Jurkat, Clone E6-1 (cell line): ENCODE results near the gene GRB14.
"Not testable (repeated sequence)": the region's sequence is repeated elsewhere in the genome, so short reads cannot be mapped to it uniquely, and the experiment has no call there.

Experiments
- DNase-seq: peaks from one replicate; pipeline ENCODE4 v3.0.0-alpha.2; 2011; ENCODE audit warnings: low read depth, low spot score
- H3K4me3 ChIP-seq: 2 replicates; pipeline ENCODE4 v1.5.1; 2011; ENCODE audit warnings: mild to moderate bottlenecking, low read length, control low read depth, moderate library complexity

Gene GRB14

DNA sequence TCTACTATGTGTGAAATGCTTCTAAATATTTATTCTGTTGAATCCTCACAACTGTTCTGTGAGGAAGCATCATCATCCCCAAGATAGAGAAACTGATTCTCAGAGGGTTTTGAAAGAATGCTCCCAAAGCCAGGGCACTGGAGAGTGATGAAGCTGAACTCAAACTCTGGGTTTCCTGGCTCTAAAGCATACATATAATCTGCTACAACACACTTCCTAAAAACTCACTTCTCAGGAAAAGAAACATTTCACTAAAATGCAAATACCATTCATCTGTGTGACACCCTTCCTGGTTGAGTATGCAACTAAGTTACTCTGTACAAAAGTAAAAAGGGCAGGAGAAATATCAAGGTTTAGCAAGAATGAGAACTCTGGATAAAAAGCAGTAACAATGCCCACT, 58.6 kb downstream of the GRB14 start:
- no peak overlapping the region for H3K4me3 ChIP-seq
- DNase-seq, result no peak

DNA sequence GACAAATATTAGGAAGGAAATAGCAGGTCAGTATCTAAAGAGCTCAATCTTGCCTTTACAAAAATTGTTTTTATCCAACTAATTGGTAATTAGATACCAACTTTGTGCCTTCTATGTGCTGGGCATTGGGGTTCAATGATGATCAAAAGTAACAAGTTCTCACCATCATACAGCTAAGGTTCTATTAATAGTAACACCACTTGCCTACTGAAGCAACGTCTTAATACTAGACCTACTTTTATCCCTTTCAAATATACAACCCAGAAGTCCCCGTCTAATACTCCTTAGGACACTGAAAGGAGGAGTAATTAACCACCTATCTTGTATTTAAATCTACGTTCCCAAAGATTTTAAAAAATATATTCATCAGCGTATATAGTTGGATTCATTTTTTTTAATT, 59.3 kb downstream of the GRB14 start:
- H3K4me3 ChIP-seq, result no peak overlapping the region
- no peak for DNase-seq

DNA sequence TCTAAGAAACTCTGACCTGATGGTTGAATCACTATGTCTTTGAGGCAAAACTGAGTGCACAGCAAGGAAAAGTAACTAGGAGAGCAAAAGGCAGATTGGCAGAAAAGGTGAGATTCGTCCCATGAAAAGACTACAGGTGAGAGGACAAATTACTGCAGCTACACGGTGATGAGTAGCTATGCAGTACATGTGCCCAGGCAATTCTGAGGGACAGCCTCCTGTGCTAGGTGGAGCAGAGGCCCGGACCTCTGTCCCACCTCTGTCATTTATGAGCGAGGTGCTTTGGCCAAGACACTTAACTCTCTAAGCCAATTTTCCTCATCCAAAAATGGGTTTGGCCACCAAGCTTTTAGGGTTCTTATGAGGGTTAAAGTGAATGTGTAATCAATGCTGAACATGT, 59.9 kb downstream of the GRB14 start:
- no peak for DNase-seq
- no peak overlapping the region for H3K4me3 ChIP-seq

DNA sequence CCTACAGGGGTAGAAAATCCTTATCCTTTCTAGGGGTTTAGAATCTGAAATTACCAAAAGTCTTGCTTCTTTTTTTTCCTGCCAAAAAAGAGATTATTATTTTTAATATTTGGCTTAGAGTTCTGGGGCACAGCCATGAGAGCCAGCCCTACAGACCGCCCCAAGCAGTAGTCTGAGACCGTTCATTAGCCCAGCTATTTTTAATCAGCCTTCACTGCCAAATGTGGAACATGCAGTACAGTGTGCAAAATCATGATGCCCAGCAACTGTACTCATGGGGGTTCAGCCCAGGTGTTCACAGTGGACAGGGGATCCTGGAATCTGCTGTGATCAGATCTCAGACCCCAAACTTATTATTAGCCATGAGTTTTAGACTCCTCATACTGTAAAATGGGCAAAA, 60.4 kb downstream of the GRB14 start:
- no peak for DNase-seq

DNA sequence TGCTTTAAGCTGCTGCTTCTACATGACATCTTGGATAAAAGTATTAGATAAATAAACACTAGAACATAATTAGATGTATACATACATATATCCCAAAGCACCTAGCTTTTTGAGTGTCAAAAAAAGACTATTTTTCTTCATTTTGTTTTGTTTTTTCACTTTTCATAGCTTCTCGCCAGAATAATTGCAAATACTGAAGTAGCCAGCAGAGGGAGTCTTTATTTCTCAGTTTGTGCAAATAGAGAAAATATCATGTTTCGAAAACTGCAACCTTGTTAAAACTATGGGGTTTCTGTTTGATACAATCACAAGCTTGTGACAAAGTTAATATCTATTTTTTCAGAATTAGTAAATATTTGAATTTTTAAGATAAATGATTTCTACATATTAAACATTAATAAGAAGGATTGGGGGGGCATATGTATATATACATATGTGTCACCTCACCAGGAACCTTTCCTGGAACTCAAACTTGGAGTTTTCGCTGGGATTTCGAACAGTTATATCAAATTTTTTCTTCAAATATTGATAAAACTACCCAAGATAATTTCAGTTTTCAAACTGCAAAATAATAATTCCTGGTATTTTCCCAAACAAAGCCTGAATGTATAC, 61.0 kb downstream of the GRB14 start:
- H3K4me3 ChIP-seq, result no peak overlapping the region
- DNase-seq, result peak; percentile 10

More for the DNA sequence above, 60.4 kb downstream of the GRB14 start:
- H3K4me3 ChIP-seq, result no peak overlapping the region

DNA sequence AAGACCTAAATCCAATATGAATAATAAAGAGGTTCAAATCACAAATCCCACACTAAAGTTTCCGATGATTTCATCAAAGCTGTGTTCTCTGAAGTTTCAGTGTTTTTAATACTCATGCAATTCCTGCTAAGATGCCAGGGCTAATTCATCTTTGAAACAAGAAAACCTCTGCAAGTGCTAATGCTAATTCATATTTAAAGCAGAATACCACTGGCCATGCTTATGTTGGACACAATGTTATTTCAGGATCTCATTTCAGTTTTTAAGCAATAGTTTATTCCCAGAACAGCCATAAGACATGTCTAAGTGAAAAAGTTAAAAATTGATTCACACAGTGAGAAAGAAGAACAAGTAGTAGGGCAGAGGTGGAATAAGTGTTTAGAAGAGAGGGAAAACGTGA, 62.8 kb downstream of the GRB14 start:
- H3K4me3 ChIP-seq, result no peak overlapping the region
- DNase-seq, result no peak

DNA sequence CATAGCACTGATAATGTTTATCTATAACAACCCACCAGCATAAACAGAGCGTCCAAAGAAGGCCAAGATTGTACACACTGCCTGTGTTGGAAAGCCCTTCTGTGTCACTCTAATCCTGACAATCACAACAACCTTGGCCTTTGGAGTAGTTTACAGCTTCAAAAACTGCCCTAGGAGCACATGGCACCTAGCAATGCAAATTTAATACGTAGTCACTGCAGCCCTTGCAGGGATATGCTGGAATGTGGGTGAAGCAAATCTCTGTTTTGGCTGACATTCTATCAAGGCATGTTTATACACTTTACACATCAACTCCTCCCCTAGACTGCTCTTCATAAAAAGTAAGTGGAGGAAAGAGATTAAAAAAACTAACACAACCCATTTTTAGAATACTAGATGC, 66.8 kb downstream of the GRB14 start:
- no peak for DNase-seq
- H3K4me3 ChIP-seq, result no peak overlapping the region

DNA sequence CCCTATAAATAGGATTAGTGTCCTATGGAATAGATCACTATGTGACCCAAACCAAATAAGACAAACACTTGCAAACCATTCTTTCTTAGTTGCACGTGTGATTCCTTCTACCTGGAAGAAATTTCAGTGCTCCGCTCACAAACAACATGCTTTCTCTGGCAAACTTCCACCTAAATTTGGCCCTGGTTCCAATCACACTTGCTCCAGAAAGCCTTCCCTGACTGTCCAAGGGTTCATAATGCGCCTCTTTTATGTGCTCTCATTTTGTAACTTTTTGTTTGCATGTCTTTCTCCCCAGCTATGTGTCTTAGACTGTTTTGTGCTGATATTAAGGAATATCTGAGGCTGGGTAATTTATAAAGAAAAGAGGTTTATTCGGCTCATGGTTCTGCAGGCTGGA, 69.8 kb downstream of the GRB14 start:
- DNase-seq, result no peak
- no peak overlapping the region for H3K4me3 ChIP-seq

DNA sequence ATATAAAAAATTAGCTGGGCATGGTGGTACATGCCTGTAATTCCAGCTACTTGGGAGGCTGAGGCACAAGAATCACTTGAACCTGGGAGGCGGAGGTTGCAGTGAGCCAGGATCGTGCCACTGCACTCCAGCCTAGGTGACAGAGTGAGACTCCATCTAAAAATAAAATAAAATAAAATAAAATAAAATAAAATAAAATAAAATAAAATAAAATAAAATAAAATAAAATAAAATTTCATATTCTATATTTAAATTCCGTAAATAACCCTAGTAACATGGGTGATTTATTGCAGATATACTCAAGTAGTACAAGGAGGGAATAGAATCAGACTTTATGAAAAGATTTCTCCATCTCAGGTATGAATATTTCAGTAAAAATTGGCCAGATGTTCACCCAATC, 71.6 kb downstream of the GRB14 start:
- H3K4me3 ChIP-seq, DNase-seq: not testable (repeated sequence)

DNA sequence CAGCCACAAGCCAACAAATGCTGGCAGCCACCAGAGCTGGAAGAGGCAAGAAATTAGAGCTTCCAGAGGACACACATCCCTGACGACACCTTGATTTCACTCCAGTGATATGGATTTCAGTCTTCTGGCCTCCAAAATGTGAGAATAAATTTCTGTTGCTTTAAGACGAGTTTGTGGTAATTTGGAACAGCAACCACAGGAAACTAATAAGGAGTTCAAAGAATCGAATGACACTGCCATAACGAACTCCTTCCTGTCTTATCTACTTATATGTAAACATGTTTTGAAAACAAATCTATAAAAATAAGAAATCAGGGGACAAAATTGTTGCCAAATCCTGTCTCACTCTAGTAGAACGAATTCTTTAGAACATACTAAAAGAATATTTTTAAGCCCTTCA, 75.8 kb downstream of the GRB14 start:
- H3K4me3 ChIP-seq, result no peak overlapping the region
- peak; percentile 35 for DNase-seq

DNA sequence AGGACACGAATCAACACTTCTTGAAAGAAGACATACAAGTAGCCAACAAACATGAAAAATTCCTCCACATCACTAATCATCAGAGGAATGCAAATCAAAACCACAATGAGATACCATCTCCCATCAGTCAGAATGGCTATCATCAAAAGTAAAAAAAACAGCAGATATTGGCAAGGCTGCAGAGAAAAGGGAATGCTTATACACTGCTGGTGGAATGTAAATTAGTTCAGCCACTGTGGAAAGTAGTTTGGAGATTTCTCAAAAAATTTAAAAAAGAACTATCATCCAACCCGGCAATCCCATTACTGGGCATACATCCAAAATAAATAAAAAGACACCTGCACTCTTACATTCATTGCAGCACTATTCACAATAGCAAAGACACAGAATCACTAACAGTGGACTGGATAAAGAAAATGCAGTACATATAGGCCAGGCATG, 78.7 kb downstream of the GRB14 start:
- no peak for DNase-seq
- H3K4me3 ChIP-seq, result no peak overlapping the region

DNA sequence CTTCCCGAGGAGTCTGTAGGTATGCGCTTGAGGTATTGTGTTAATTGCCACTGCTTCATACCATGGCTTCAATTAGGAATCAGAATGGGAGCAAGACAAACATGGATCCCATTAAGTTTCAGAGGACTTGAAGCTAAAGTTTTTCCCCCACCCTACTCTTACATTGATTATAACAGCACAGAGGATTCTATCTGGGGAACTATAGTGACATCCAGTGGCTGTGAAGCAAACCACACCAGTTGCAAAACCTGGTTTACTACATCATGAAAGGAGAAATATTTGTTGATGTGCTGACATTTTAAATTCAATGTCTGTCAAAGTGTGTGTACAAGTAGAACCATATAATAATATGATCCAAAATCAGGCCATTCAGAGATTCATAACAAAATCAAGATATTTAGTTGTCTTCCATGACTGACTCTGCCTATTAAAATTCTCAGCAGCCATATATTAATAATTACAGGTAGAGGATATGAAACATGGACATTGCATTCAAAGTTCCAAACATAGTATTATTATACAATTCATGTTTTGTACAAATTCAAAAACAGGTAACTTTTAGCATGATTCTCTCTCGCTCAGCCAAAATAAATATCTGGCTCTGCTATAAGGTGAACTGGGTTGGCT, 82.9 kb downstream of the GRB14 start:
- no peak overlapping the region for H3K4me3 ChIP-seq
- DNase-seq, result peak; percentile 12

DNA sequence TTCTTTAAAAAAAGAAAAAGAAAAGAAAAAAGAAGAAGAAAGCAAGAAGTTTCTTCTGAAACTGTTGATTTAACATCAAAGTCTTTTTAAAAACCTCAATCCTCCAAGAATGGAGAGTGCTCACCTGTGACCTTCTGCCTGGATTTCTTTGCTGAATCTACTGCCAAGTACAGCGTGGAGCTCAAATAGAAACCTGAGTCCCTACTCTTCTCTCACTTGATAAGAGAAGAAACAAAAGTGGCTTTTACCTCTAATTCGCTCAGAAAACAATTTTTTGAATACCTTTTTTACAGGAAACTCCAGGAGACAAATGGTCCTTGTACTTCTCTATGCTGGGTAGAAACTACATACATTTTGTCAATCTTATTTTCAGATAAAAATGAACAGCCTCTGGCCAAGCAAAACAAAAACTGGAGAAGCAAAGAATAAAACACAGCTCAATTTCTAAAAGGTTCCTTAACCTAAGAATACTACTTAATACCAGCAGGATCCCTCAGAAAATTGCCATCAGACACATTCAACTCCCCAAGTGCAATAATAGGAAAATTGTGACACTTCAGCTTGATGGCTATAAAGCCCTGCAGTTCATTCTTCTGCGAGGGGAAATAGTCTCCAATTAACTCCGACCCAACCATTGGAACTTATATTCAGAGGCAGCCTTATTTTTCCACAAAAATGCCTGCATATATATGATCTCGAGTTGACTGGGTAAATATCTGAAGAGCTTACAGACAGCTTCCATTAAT, 85.8 kb downstream of the GRB14 start:
- DNase-seq, result no peak
- no peak overlapping the region for H3K4me3 ChIP-seq

DNA sequence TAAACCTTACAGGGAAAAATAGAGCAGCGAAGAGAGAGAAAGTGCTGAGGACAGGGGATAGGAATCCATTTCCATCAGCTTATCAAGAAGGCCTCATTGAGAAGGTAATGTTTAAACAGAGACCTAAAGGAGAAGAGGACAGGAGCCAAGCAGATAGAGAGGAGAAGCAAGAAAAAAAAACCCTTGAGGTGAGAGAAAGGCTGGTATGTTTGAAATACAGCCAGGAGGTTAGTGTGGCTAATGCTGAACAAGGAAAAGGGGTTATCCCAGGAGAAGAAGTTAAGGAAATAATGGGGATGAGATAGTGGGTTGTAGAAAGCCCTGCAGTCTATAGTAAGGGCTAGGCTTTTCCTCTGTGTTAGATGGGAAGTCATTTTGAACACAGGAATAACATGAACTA, 90.8 kb downstream of the GRB14 start:
- no peak overlapping the region for H3K4me3 ChIP-seq
- no peak for DNase-seq

DNA sequence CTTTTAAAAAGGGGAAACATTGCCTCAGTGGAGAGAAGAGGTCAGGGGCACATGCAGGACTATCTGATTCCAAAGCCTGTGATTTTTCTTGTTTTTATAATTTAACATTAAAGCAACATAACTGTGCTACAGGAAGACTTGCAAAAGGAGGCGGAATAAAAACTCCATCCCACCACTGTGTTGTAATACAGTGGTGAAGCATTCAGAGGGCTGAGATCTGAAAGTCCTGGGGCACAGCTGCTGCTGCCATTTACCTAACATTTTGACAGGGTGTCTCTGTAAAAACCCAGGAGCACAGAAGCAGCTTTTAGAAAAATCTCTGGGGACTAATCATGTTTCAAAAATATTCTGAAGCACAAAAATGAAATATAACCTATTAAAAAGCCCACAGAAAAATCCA, 97.6 kb downstream of the GRB14 start:
- DNase-seq, result no peak
- H3K4me3 ChIP-seq, result no peak overlapping the region

DNA sequence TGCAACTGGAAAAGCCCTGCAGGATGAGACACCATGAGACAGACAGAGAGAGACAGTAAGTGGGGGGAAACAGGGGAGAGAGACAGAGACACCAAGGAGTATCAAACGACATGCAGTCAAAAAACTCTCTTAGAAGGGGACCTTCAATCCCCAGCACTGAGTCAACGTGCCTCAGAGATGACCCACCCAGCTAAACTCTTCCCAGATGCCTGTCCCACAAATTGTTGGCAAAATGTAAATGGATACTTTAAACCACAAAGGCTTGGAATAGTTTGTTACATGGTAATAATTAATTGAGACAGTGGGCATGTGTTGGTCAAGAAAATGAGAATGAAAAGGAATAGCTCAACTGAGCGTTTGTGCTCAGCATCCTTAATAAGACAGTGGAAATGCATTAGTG, 98.3 kb downstream of the GRB14 start:
- no peak overlapping the region for H3K4me3 ChIP-seq
- no peak for DNase-seq

DNA sequence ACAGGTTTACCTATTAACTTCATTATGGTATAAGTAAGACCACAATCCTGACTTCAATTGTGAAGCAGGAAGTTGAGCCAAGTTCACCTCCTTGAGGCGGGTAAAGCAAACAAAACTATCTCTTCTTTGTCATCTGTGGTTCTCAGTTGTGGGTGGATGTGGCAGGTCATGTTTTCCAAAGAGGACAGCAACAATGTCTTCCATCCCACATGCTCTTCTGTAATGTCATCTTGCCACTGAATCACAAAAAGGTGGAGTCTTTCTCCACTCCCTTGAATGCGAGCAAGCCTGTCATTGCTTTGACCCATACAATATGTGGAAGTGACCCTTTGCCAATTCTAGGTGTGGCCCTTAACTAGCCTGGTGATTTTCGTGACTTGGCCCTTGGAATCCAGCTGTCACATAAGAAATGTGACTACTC, 98.7 kb downstream of the GRB14 start:
- H3K4me3 ChIP-seq, result no peak overlapping the region
- DNase-seq, result no peak

DNA sequence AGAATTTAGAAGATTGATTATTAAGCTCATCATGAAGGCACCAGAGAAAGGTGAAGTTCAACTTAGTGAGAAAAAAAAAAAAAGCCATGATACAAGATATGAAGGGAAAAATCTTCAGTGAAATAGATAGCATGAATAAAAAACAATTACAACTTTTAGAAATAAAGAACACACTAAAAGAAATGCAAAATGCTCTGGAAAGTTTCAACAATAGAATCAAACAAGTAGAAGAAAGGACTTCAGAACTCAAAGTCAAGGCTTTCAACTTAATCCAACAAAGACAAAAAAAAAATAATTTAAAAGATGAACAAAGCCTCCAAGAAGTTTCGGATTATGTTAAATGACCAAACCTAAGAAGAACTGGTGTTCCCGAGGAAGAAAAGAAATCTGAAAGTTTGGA, 105.5 kb downstream of the GRB14 start:
- no peak overlapping the region for H3K4me3 ChIP-seq
- no peak for DNase-seq

DNA sequence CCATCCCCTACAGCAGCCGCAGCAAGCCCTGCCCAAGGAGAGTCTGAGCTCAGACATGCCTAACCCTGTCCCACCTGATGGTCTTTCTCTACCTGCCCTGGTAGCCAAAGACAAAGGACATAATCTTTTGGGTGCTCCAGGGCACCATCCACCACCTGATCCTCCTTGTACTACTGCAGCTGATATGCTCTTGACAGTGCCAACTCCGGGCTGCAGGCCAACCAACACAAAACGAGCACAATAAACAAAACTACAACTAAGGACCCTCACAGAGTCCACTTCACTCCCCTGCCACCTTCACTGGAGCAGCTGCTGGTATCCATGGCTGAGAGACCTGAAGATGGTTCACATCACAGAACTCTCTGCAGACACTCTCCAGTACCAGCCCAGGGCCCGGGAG, 106.3 kb downstream of the GRB14 start:
- H3K4me3 ChIP-seq, result no peak overlapping the region
- DNase-seq, result no peak

DNA sequence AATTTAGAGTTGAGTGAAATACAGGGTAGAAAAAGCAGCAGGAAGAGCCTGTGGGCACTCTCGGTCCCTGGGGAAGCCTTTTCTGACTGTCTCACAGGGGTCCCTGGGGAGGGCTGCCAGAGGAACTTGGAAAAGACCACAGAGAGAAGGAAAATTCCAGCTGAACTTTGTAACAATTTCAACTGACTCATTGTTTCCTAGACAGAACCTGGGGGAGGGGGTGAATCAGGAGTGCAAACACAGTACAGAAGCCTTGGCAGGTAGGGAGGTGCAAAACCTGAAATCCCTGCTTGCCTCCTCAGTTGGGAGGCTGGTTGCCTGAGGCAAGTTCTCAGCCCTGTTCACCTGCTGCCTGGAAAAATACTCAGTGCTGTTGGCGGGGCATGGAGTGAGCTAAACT, 106.8 kb downstream of the GRB14 start:
- no peak overlapping the region for H3K4me3 ChIP-seq
- DNase-seq, result no peak

DNA sequence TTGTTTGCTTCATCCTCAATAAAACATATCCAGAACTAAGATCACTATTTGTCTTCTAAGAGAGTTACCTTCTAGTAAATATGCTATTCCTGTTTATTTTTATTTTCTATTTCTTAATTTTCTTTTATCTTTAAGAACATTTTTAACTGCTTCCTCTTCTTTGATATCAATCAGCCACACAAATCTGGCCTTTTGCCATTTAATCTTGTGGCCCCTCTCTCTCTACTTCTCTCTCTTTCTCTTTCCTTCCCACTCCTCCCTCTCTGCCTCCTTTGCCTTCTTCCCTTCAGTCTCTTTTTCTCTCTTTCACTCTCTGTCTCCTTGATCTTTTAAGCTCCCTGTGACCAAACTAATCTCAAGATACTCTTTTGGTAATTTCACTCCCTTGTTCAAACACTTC, 108.4 kb downstream of the GRB14 start:
- DNase-seq, result no peak
- H3K4me3 ChIP-seq, result no peak overlapping the region
